ENCODE results near the gene FBXL14.
A peak's percentile ranks its signal among the peaks of the same experiment; 100 is the strongest.

The FBXL14 gene

DNA sequence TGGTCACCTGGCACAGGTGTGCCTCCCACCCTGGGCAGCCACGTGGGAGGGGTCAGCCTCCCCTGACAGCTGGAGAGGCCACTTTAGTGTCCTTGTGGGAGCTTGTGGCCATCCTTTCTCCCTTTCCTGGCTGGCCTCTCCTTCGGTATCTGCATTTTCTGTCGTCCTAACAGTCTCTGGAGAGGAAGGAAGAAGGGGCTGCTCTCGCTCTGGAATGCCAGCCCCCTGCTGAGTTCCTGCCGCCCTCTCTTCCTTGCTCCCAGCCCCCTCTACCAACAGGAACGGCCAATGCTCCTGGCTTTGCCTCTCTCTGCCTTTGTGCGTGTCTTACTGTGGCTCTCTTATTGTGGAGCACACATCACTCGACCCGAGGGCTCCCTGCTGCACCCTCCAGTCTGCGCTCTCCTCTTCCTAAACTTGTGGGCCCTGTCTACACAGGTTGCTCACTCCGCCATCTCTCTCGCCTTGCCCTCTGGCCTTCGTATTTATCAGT is 70.8 kb downstream of the FBXL14 start:
- TF ChIP-seq, protein P1, sequence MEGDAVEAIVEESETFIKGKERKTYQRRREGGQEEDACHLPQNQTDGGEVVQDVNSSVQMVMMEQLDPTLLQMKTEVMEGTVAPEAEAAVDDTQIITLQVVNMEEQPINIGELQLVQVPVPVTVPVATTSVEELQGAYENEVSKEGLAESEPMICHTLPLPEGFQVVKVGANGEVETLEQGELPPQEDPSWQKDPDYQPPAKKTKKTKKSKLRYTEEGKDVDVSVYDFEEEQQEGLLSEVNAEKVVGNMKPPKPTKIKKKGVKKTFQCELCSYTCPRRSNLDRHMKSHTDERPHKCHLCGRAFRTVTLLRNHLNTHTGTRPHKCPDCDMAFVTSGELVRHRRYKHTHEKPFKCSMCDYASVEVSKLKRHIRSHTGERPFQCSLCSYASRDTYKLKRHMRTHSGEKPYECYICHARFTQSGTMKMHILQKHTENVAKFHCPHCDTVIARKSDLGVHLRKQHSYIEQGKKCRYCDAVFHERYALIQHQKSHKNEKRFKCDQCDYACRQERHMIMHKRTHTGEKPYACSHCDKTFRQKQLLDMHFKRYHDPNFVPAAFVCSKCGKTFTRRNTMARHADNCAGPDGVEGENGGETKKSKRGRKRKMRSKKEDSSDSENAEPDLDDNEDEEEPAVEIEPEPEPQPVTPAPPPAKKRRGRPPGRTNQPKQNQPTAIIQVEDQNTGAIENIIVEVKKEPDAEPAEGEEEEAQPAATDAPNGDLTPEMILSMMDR (IDR thresholded peaks at IDR 0.05; ENCODE audit: low read length, missing control alignments) = no peak
- no peak for DNase-seq (ENCODE audit: low read depth)
- no peak overlapping the region for H3K4me3 ChIP-seq (replicated peaks; ENCODE audit: low read depth, low read length)

DNA sequence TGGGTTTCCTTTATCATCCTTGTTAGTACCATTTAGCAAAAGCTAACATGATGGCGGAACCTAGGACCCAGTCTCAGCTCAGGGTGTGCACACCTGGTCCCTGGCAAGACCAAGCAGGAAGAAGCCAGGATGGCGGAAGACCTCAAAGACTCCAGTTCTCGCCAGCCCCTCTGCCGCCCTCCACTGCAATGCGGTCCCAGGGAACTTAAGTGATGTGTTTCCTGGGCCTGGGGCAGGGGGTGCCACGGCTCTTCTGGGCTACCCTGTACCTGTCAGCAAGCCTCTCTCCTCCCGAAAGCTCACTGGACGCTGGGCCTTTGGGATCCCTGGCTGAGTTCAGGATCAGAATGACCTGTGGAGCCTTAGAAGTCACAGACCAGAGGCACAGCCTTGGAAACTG is 71.3 kb downstream of the FBXL14 start:
- no peak for DNase-seq (ENCODE audit: low read depth)
- no peak overlapping the region for H3K4me3 ChIP-seq (replicated peaks; ENCODE audit: low read depth, low read length)
- TF ChIP-seq, protein P1 (IDR thresholded peaks at IDR 0.05; ENCODE audit: low read length, missing control alignments) = no peak

DNA sequence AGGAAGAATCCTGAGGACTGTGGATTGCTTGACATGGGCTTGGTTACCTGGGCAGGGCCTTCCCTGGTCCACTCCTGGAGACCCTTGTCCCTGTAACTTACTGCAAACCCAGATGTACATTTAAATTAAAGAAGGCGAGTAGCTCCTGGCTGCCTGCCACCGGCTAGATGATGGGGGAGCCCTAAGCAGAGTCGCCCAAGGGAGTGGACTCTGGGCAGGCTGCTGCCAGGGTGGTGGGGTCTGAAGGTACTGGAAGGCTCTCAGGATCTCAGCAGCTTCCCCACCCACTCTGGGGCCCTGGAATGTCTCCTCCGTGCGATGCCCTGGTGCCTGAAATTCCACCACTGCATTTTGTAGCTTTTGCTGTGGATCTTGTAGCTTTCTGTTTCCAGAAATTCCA is 74.7 kb downstream of the FBXL14 start:
- H3K4me3 ChIP-seq (replicated peaks; ENCODE audit: low read depth, low read length) = no peak overlapping the region
- TF ChIP-seq, protein P1 (IDR thresholded peaks at IDR 0.05; ENCODE audit: low read length, missing control alignments) = no peak
- DNase-seq (ENCODE audit: low read depth) = no peak

DNA sequence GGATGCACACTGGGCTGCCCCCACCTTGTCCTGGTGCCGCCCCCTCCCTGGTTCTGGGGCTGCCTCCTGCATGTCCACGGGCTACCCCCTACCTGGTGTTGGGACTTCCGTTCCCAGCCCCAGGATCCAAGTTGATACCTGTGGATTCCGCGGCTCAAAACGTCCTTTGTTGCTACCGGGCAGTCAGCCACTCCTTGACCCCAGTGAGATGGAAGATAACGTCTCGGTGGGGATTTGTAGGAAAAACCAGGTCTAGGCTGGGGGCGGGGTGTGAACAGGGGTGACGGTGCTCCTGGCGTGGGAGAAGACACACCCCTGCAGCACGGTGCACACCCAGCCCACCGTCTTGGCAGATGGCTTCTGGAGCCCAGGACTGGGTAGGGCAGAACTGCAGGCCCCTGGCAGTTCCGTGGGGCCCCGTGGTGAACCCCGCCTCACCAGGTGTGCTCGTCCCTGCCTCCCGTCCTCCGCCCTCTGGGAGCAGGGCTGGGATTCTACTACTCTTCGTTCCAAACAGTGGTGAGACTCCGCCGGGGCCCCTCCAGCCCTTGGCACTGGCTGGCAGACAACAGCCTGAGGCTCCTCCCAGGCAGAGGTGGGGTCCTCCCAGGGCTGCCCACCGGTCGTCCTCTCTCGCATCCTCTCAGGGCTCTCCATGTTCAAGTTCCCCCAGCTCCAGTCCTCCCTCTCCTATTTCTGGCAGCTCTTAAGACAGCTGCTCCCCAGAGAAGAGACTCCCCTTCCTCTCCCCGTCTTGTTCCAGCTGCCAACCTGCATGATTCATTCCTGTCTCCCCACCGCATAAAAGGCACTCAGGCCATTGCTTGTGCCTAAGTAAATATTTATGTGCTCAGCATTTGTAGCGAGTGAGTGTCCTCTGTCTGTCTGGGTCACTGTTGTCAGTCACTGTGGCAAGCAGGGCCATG is 75.5 kb downstream of the FBXL14 start:
- TF ChIP-seq, protein P1 (IDR thresholded peaks at IDR 0.05; ENCODE audit: low read length, missing control alignments) = no peak
- no peak overlapping the region for H3K4me3 ChIP-seq (replicated peaks; ENCODE audit: low read depth, low read length)
- peak; percentile 74 for DNase-seq (ENCODE audit: low read depth)

DNA sequence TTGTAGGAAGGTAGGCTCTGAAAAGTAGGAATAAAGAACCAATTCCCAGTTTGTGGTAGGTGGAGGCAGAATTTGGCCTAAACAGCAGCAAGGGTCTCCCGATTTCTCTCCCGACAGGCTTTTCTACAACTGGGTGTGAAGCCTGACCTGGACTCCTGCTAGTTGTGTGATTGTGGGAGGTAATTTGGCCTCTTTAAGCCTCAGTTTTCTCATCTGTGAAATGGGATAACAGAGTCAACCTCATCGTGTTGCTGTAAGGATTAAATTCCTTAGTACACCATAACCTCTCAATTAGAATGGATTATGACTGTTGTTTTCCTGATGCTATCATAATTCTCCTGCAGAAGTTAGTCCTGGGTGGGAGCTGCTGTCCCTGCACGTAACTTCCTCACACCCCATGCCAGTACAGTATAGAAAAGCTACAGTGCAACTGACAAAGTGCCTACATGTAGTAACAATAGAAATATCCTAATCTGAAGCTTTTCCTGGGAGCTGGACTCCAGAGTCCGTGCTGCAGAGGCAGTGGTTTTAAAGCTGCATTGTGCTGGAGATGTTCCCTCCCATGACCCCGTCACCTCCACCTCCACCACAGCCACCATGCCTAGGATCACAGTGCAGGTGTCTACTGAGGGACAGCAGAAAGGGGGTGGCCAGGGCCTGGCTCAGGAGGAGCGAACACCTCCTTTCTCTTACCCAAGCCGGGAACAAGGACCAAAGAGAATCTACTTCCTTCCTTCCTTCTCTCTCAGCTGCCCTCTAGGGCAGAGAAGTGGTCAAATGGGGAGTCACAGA is 76.5 kb downstream of the FBXL14 start:
- TF ChIP-seq, protein P1 (IDR thresholded peaks at IDR 0.05; ENCODE audit: low read length, missing control alignments) = no peak
- DNase-seq (ENCODE audit: low read depth) = no peak
- H3K4me3 ChIP-seq (replicated peaks; ENCODE audit: low read depth, low read length) = no peak overlapping the region

DNA sequence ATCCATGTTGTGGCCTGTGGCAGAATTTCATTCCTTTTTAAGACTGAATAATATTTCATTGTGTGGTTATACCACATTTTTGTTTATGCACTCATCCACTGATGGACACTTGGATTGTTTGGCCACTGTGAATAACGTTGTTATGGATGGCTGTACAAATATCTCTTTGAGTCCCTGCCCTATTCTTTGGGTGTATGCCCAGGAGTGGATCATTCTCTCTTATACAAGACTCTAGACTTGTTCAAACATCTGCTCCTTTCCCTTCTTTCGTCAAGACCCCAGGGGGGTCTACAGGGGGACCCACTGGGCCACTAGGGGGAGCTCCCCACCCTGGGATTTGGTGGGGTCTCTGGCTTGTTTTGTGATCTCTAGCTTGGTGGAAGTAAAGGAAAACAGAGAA is 77.4 kb downstream of the FBXL14 start:
- peak; percentile 75 for DNase-seq (ENCODE audit: low read depth)
- no peak overlapping the region for H3K4me3 ChIP-seq (replicated peaks; ENCODE audit: low read depth, low read length)
- TF ChIP-seq, protein P1 (IDR thresholded peaks at IDR 0.05; ENCODE audit: low read length, missing control alignments) = peak; percentile 39

All from fibroblast of pulmonary artery (primary cell).